H1 (cell line): ENCODE data around the gene PTPN7. TPM values are rescaled to one million over a fixed set of nuclear protein-coding genes. Genes with fewer than 3 reads are reported as not detected.
A peak's percentile ranks its signal among the peaks of the same experiment; 100 is the strongest.

Experiments used
- CTCF ChIA-PET: fragments of 300-600 bp; sonication (Branson Sonifier 250); formaldehyde crosslinking; loops from one replicate; lab custom pipeline; 2021; ENCODE audit not compliant: partially characterized antibody; lab: Charles Lee
- POLR2A ChIA-PET: fragments of 300-600 bp; sonication (Branson Sonifier 250); formaldehyde crosslinking; loops from one replicate; lab custom pipeline; 2021; ENCODE audit warnings: inconsistent platforms; ENCODE audit not compliant: partially characterized antibody; lab: Charles Lee
- DNase-seq, 2 experiments: peaks; one replicate each; pipeline versions ENCODE4 v3.0.0 to v3.0.0-alpha.2; 2010 to 2022; ENCODE audit warnings: low spot score in 2 of 2, low read depth in 1 of 2, mixed read lengths in 1 of 2
- FAIRE-seq: peaks from 2 replicates; lab custom pipeline; 2011; peaks lifted over from hg19 to GRCh38; lab: Jason Lieb, UNC
- H2AFZ ChIP-seq: 2 replicates; pipeline ENCODE4 v1.8.1; 2012; ENCODE audit warnings: low read length, inconsistent platforms
- H2AK5ac ChIP-seq: 2 replicates; pipeline ENCODE4 v1.6.1; 2013; ENCODE audit warnings: low read depth, low read length
- H2BK120ac ChIP-seq: replicated peaks from 2 replicates; pipeline ENCODE3; 2013; ENCODE audit warnings: low read depth, low read length, inconsistent platforms
- H2BK12ac ChIP-seq: 2 replicates; pipeline ENCODE4 v1.6.1; 2013; ENCODE audit warnings: low read depth, low read length
- H2BK15ac ChIP-seq: 2 replicates; pipeline ENCODE4 v1.6.1; 2013; ENCODE audit warnings: low read length
- H2BK20ac ChIP-seq: 2 replicates; pipeline ENCODE4 v1.6.1; 2013; ENCODE audit warnings: low read length
- H2BK5ac ChIP-seq: 2 replicates; pipeline ENCODE4 v1.6.1; 2013; ENCODE audit warnings: low read depth, low read length
- H3K14ac ChIP-seq: 2 replicates; pipeline ENCODE4 v1.6.1; 2013; ENCODE audit warnings: inconsistent platforms; ENCODE audit not compliant: insufficient read length
- H3K18ac ChIP-seq: 2 replicates; pipeline ENCODE4 v1.6.1; 2013; ENCODE audit warnings: low read length; ENCODE audit errors: extremely low read depth
- H3K23ac ChIP-seq: 2 replicates; pipeline ENCODE4 v1.6.1; 2013; ENCODE audit warnings: inconsistent platforms; ENCODE audit not compliant: insufficient read length
- H3K23me2 ChIP-seq: 2 replicates; pipeline ENCODE4 v1.6.1; 2013; ENCODE audit warnings: low read depth, low read length
- H3K27ac ChIP-seq: 2 replicates; pipeline ENCODE4 v1.6.1; 2011; ENCODE audit warnings: low read depth, low read length, inconsistent platforms
- H3K27me3 ChIP-seq, 4 experiments: replicated peaks in 1 of 4; 1 replicate in 1 of 4; 2 replicates in 3 of 4; pipeline versions ENCODE4 v1.6.1 to v1.8.1; 2011 to 2013; ENCODE audit warnings: low read length in 3 of 4, mild to moderate bottlenecking in 3 of 4, inconsistent platforms in 2 of 4, mixed read lengths in 2 of 4, moderate library complexity in 1 of 4; ENCODE audit not compliant: control insufficient read depth in 3 of 4, insufficient read depth in 3 of 4; ENCODE audit errors: extremely low read depth in 1 of 4
- H3K36me3 ChIP-seq, 4 experiments: 2 replicates each; pipeline versions ENCODE4 v1.6.1 to v1.8.1; 2011 to 2013; ENCODE audit warnings: mild to moderate bottlenecking in 4 of 4, low read length in 3 of 4, moderate library complexity in 2 of 4, control low read depth in 1 of 4, inconsistent platforms in 1 of 4; ENCODE audit not compliant: insufficient read depth in 4 of 4, control insufficient read depth in 2 of 4
- H3K4ac ChIP-seq: replicated peaks from 2 replicates; pipeline ENCODE3; 2013; ENCODE audit warnings: low read length, low read depth, mixed read lengths, inconsistent platforms; ENCODE audit not compliant: insufficient read length
- H3K4me1 ChIP-seq, 4 experiments: replicated peaks in 1 of 4; 1 replicate in 1 of 4; 2 replicates in 3 of 4; pipeline versions ENCODE4 v1.6.1 to v1.8.1; 2011 to 2013; ENCODE audit warnings: low read length in 3 of 4, inconsistent platforms in 2 of 4, mixed read lengths in 1 of 4; ENCODE audit not compliant: insufficient read depth in 4 of 4, control insufficient read depth in 3 of 4
- H3K4me2 ChIP-seq, 2 experiments: 2 replicates each; pipeline versions ENCODE4 v1.6.1 to v1.8.1; 2011 to 2013; ENCODE audit warnings: low read depth in 2 of 2, low read length in 2 of 2, control low read depth in 1 of 2, inconsistent platforms in 1 of 2, mild to moderate bottlenecking in 1 of 2; ENCODE audit not compliant: insufficient read depth in 1 of 2
- H3K4me3 ChIP-seq, 4 experiments: fragments of 200-600, 300-600 bp in 1 of 4; sonication (generic), shearing (Covaris generic), sonication (Bioruptor Twin) in 1 of 4; 2 replicates each; pipeline versions ENCODE4 v1.5.1 to v1.8.1; 2011 to 2016; ENCODE audit warnings: low read length in 4 of 4, low read depth in 3 of 4, control low read depth in 2 of 4, inconsistent platforms in 2 of 4, mild to moderate bottlenecking in 2 of 4, mixed read lengths in 1 of 4, moderate library complexity in 1 of 4; ENCODE audit not compliant: insufficient read depth in 2 of 4; ENCODE audit errors: extremely low read depth in 1 of 4
- H3K56ac ChIP-seq: replicated peaks from 2 replicates; pipeline ENCODE3; 2013; ENCODE audit warnings: low read depth, mild to moderate bottlenecking, mixed read lengths, low read length, inconsistent platforms; ENCODE audit not compliant: insufficient read length
- H3K79me1 ChIP-seq: 2 replicates; pipeline ENCODE4 v1.6.1; 2013; ENCODE audit warnings: low read depth, low read length, control low read depth
- H3K79me2 ChIP-seq, 2 experiments: 2 replicates each; pipeline versions ENCODE4 v1.6.1 to v1.8.1; 2012 to 2013; ENCODE audit warnings: low read length in 2 of 2, mild to moderate bottlenecking in 2 of 2, inconsistent platforms in 1 of 2; ENCODE audit not compliant: insufficient read depth in 2 of 2, control insufficient read depth in 1 of 2
- H3K9ac ChIP-seq, 4 experiments: replicated peaks in 1 of 4; 1 replicate in 1 of 4; 2 replicates in 3 of 4; pipeline versions ENCODE4 v1.6.1 to v1.8.1; 2011 to 2013; ENCODE audit warnings: low read depth in 3 of 4, low read length in 3 of 4, control low read depth in 2 of 4, mild to moderate bottlenecking in 2 of 4, moderate library complexity in 2 of 4, inconsistent platforms in 1 of 4; ENCODE audit errors: extremely low read depth in 1 of 4
- H3K9me3 ChIP-seq, 2 experiments: 2 replicates each; pipeline versions ENCODE4 v1.6.1 to v1.8.1; 2012 to 2013; ENCODE audit warnings: mild to moderate bottlenecking in 2 of 2, moderate library complexity in 2 of 2, control low read depth in 1 of 2, inconsistent platforms in 1 of 2, low read depth in 1 of 2, low read length in 1 of 2, mixed read lengths in 1 of 2; ENCODE audit not compliant: insufficient read depth in 2 of 2
- H4K20me1 ChIP-seq, 2 experiments: replicated peaks in 1 of 2; 2 replicates each; pipeline versions ENCODE3 to v1.8.1; 2011 to 2013; ENCODE audit warnings: inconsistent platforms in 2 of 2, low read length in 2 of 2, mild to moderate bottlenecking in 1 of 2; ENCODE audit not compliant: insufficient read depth in 2 of 2, control insufficient read depth in 1 of 2
- H4K5ac ChIP-seq: 2 replicates; pipeline ENCODE4 v1.6.1; 2013; ENCODE audit warnings: low read length, low read depth, mixed read lengths, inconsistent platforms; ENCODE audit not compliant: insufficient read length
- H4K8ac ChIP-seq: 2 replicates; pipeline ENCODE4 v1.8.0; 2013; ENCODE audit warnings: mild to moderate bottlenecking, moderate library complexity, low read length, inconsistent platforms; ENCODE audit not compliant: insufficient read depth; ENCODE audit errors: extremely low read depth
- H4K91ac ChIP-seq: replicated peaks from 2 replicates; pipeline ENCODE3; 2013; ENCODE audit warnings: low read length, mixed read lengths, inconsistent platforms; ENCODE audit not compliant: insufficient read length
- BCL11A ChIP-seq, 2 experiments: IDR thresholded peaks; one replicate each; pipeline ENCODE4 v1.6.1; 2011; ENCODE audit warnings: low read depth in 2 of 2, low read length in 2 of 2, mild to moderate bottlenecking in 2 of 2
- EZH2 ChIP-seq: fragments of 200-600 bp; sonication (generic); IDR thresholded peaks from 2 replicates; pipeline ENCODE4 v1.7.1; 2012; ENCODE audit warnings: low read depth, mild to moderate bottlenecking, moderate library complexity, low read length, inconsistent platforms; ENCODE audit not compliant: severe bottlenecking
- KDM4A ChIP-seq: IDR thresholded peaks from one replicate; pipeline ENCODE4 v1.7.1; 2012; ENCODE audit warnings: low read depth, mild to moderate bottlenecking, moderate library complexity, low read length, inconsistent platforms; ENCODE audit not compliant: severe bottlenecking
- NANOG ChIP-seq: IDR thresholded peaks from 2 replicates; pipeline ENCODE4 v1.6.1; 2011; ENCODE audit warnings: low read length, low read depth, mild to moderate bottlenecking, inconsistent platforms; ENCODE audit not compliant: insufficient read depth, poor library complexity, severe bottlenecking
- RNF2 ChIP-seq: fragments of 200-900, 300-1000 bp; sonication (generic); IDR thresholded peaks from 2 replicates; pipeline ENCODE4 v1.7.1; 2016; ENCODE audit warnings: borderline replicate concordance, low read depth, mild to moderate bottlenecking, antibody characterized with exemption, low read length; ENCODE audit not compliant: poor library complexity, severe bottlenecking; ENCODE audit errors: missing control alignments
- SAP30 ChIP-seq: fragments of 300-600 bp; sonication (generic); IDR thresholded peaks from 2 replicates; pipeline ENCODE4 v1.7.1; 2012; ENCODE audit warnings: low read length, moderate library complexity, mild to moderate bottlenecking, inconsistent platforms; ENCODE audit not compliant: insufficient read depth, insufficient replicate concordance
- SIN3A ChIP-seq, 2 experiments: IDR thresholded peaks in 1 of 2; conservative IDR thresholded peaks in 1 of 2; 2 replicates each; pipeline ENCODE4 v1.6.1; 2011 to 2012; ENCODE audit warnings: low read length in 2 of 2, improper control_type of control experiment in 1 of 2, low read depth in 1 of 2, mild to moderate bottlenecking in 1 of 2
- SIRT6 ChIP-seq: IDR thresholded peaks from one replicate; pipeline ENCODE4 v1.7.1; 2012; ENCODE audit warnings: low read length, inconsistent platforms
- SP1 ChIP-seq: IDR thresholded peaks from 2 replicates; pipeline ENCODE4 v1.6.1; 2011; ENCODE audit warnings: low read depth, low read length
- YY1 ChIP-seq: IDR thresholded peaks from 2 replicates; pipeline ENCODE4 v1.6.1; 2011; ENCODE audit warnings: low read depth, mild to moderate bottlenecking, low read length
- WGBS, 2 experiments: shearing (Covaris generic) in 1 of 2; methylation state at CpG; one replicate each; pipeline versions ENCODE4 v1.1.6 to v1.1.7; 2013 to 2015; ENCODE audit warnings: low lambda C conversion rate in 2 of 2, mixed read lengths in 2 of 2, inconsistent platforms in 1 of 2, low coverage in 1 of 2, missing lambda C conversion rate in 1 of 2; ENCODE audit not compliant: insufficient replicate concordance in 2 of 2, insufficient coverage in 1 of 2, insufficient read length in 1 of 2; ENCODE audit errors: extremely low coverage in 1 of 2, missing lambda C conversion rate in 1 of 2; 5-methylcytosine and 5-hydroxymethylcytosine counted together
- polyA plus RNA-seq, 7 experiments: library from polyadenylated mRNA; depleted of rRNA in 3 of 7; stranded (reverse) in 5 of 7; unstranded in 2 of 7; fragments of >200 nt in 5 of 7; fragments of 200-250 nt in 2 of 7; gene quantifications; 1 replicate in 5 of 7; 2 replicates in 1 of 7; 4 replicates in 1 of 7; pipeline versions ENCODE4 v1.2.1 to v1.2.3, GENCODE V29; 2011 to 2013; ENCODE audit warnings: missing spikeins in 2 of 7, mixed read lengths in 2 of 7
- total RNA-seq: library from RNA; stranded (reverse); fragmentation: NEBNext Ultra II Directional; extraction: Animal tissue kit (Norgen Biotek cat#: 25700); gene quantifications from 2 replicates; pipeline ENCODE4 v1.2.1, GENCODE V29; 2021
- TF ChIP-seq, protein P1 (sequence below): IDR thresholded peaks from 2 replicates; pipeline ENCODE4 v1.6.1; 2012; ENCODE audit warnings: inconsistent platforms

Gene PTPN7
- total and polyA plus RNA-seq, 2 of the 8 experiments (the other 6 are each of a cell fraction or from before 2014, with no cell fraction given), result 0.20 TPM; not detected in 1

GRCh38 chr1:202155478-202156021 is 4.9 kb downstream of the PTPN7 start:
- no peak overlapping the region for H3K23ac ChIP-seq
- FAIRE-seq (no peak), DNase-seq (no peak)
- no peak overlapping the region for H3K56ac ChIP-seq
- no peak overlapping the region for H3K4me3 ChIP-seq
- no peak overlapping the region for H2BK12ac ChIP-seq
- H3K9me3 ChIP-seq, result no peaks in the 10 kb centered on the region; a peak in 1 of 4 replicates
- no peak overlapping the region for H2AFZ ChIP-seq
- no peak overlapping the region for H2BK120ac ChIP-seq
- H3K79me2 ChIP-seq, result no peaks in the 10 kb centered on the region
- ChIA-PET POLR2A (interaction anchor here (1.5 to 1.8 kb wide), 3 partner anchors 10 to 145 kb away, joined by 3 to 6 read pairs (median 4); partner anchors contain the start of gene ELF3), CTCF (interaction anchor here (0.6 to 5.2 kb wide), 29 partner anchors 11 to 1185 kb away, joined by 3 to 77 read pairs (median 7); partner anchors contain the start of genes ARL8A, GPR37L1 and LGR6)
- no peak overlapping the region for H2AK5ac ChIP-seq
- 87% methylated on average over 8 of the region's 8 CpGs; no CpG with 5 or more reads in 1 of the 2 experiments for WGBS, 2 experiments
- no peak overlapping the region for H4K8ac ChIP-seq
- H3K27me3 ChIP-seq, result no peaks in the 10 kb centered on the region
- H3K14ac ChIP-seq, result no peak overlapping the region
- H3K36me3 ChIP-seq, result no peaks in the 10 kb centered on the region
- no peak overlapping the region for H2BK5ac ChIP-seq
- no peak overlapping the region for H2BK20ac ChIP-seq
- no peaks in the 10 kb centered on the region for H4K20me1 ChIP-seq
- H3K23me2 ChIP-seq, result no peaks in the 10 kb centered on the region
- H3K79me1 ChIP-seq, result no peaks in the 10 kb centered on the region
- H4K91ac ChIP-seq, result no peak overlapping the region
- H4K5ac ChIP-seq, result no peak overlapping the region
- H3K9ac ChIP-seq, result no peak overlapping the region
- no peak overlapping the region for H3K18ac ChIP-seq
- 0 out of 2 replicates have a peak overlapping the region, but pooled peaks have one; percentile 72 for H2BK15ac ChIP-seq
- peaks cover 0 to 12% (median 5%) of the 10 kb centered on the region in 4 experiments; a peak in 3 of 7 replicates for H3K4me1 ChIP-seq
- no peak overlapping the region for H3K27ac ChIP-seq
- H3K4me2 ChIP-seq, result no peak overlapping the region
- no peak overlapping the region for H3K4ac ChIP-seq
- TF ChIP-seq SIN3A (conservative IDR thresholded peaks at IDR 0.05 in 1 of 2, IDR thresholded peaks at IDR 0.05 in 1 of 2; ENCODE audit: low read depth in 1 of 2, low read length in 2 of 2), result no peak
- TF ChIP-seq SAP30, result no peak
- TF ChIP-seq, protein P1, sequence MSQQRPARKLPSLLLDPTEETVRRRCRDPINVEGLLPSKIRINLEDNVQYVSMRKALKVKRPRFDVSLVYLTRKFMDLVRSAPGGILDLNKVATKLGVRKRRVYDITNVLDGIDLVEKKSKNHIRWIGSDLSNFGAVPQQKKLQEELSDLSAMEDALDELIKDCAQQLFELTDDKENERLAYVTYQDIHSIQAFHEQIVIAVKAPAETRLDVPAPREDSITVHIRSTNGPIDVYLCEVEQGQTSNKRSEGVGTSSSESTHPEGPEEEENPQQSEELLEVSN, result no peak
- no peak for TF ChIP-seq KDM4A
- no peak for TF ChIP-seq SP1
- no peak for TF ChIP-seq YY1
- TF ChIP-seq RNF2, result no peak
- TF ChIP-seq SIRT6, result no peak
- no peak for TF ChIP-seq BCL11A (IDR thresholded peaks at IDR 0.05; ENCODE audit: low read depth in 2 of 2, low read length in 2 of 2)
- TF ChIP-seq NANOG, result no peak
- no peak for TF ChIP-seq EZH2
